NT2/D1 (cell line): ENCODE measurements around the gene C19orf38.

ENCODE experiments used
- DNase-seq: peaks from one replicate; pipeline ENCODE4 v3.0.0-alpha.2; 2011; ENCODE audit warnings: low read depth, low spot score
- H3K27me3 ChIP-seq: 2 replicates; pipeline ENCODE4 v1.6.0; 2011; ENCODE audit warnings: mild to moderate bottlenecking; ENCODE audit not compliant: insufficient read length, insufficient read depth
- H3K36me3 ChIP-seq: 2 replicates; pipeline ENCODE4 v1.6.1; 2011; ENCODE audit warnings: mild to moderate bottlenecking, low read length, mixed read lengths; ENCODE audit not compliant: insufficient read depth, insufficient read length
- H3K4me1 ChIP-seq: 2 replicates; pipeline ENCODE4 v1.5.1; 2011; ENCODE audit not compliant: insufficient read depth, insufficient read length
- H3K4me3 ChIP-seq: 2 replicates; pipeline ENCODE4 v1.5.1; 2011; ENCODE audit warnings: low read depth; ENCODE audit not compliant: insufficient read length
- H3K9ac ChIP-seq: 2 replicates; pipeline ENCODE4 v1.6.0; 2011; ENCODE audit warnings: low read depth; ENCODE audit not compliant: insufficient read length
- H3K9me3 ChIP-seq: 2 replicates; pipeline ENCODE4 v1.5.1; 2011; ENCODE audit warnings: mild to moderate bottlenecking, low read length; ENCODE audit not compliant: insufficient read depth
- SUZ12 ChIP-seq: IDR thresholded peaks from 2 replicates; pipeline ENCODE4 v1.6.1; 2011; ENCODE audit not compliant: insufficient read length, insufficient read depth; ENCODE audit errors: extremely low read depth
- YY1 ChIP-seq: IDR thresholded peaks from 2 replicates; pipeline ENCODE4 v1.6.1; 2011; ENCODE audit not compliant: insufficient read length, insufficient read depth
- ZNF274 ChIP-seq: IDR thresholded peaks from 2 replicates; pipeline ENCODE4 v1.6.1; 2011; ENCODE audit warnings: mild to moderate bottlenecking, low read depth, low read length

C19orf38 gene

GRCh38 chr19:10817291-10818038 lies 30.8 kb upstream of the C19orf38 start:
- H3K4me3 ChIP-seq: no peak overlapping the region
- TF ChIP-seq SUZ12: no peak
- TF ChIP-seq ZNF274: no peak
- TF ChIP-seq YY1: no peak
- H3K27me3 ChIP-seq: no peaks in the 10 kb centered on the region
- H3K9me3 ChIP-seq: no peaks in the 10 kb centered on the region
- peaks cover 13% of the 10 kb centered on the region for H3K4me1 ChIP-seq
- peaks cover 81% of the 10 kb centered on the region for H3K36me3 ChIP-seq
- DNase-seq: no peak
- H3K9ac ChIP-seq: no peak overlapping the region

- no peak overlapping the region for H3K4me3 ChIP-seq
- TF ChIP-seq ZNF274: no peak
- no peak for TF ChIP-seq SUZ12
- TF ChIP-seq YY1: no peak
- no peak overlapping the region for H3K9ac ChIP-seq
- H3K4me1 ChIP-seq: peaks cover 5% of the 10 kb centered on the region
- DNase-seq: no peak
- H3K36me3 ChIP-seq: peaks cover 76% of the 10 kb centered on the region
- no peaks in the 10 kb centered on the region for H3K9me3 ChIP-seq
- H3K27me3 ChIP-seq: no peaks in the 10 kb centered on the region
Measured at GRCh38 chr19:10818301-10819123, 29.7 kb upstream of the C19orf38 start.

- no peak for TF ChIP-seq ZNF274
- TF ChIP-seq YY1: no peak
- no peak for TF ChIP-seq SUZ12
- Histone ChIP-seq H3K4me3 (no peak overlapping the region), H3K9me3 (no peaks in the 10 kb centered on the region), H3K4me1 (peaks cover 5% of the 10 kb centered on the region), H3K27me3 (no peaks in the 10 kb centered on the region), H3K36me3 (peaks cover 77% of the 10 kb centered on the region), H3K9ac (no peak overlapping the region)
- DNase-seq: no peak
Measured at GRCh38 chr19:10819124-10820060, 28.8 kb upstream of the C19orf38 start.

- Histone ChIP-seq H3K4me1 (peaks cover 5% of the 10 kb centered on the region), H3K9ac (no peak overlapping the region), H3K36me3 (peaks cover 77% of the 10 kb centered on the region), H3K9me3 (no peaks in the 10 kb centered on the region), H3K4me3 (no peak overlapping the region), H3K27me3 (no peaks in the 10 kb centered on the region)
- no peak for DNase-seq
- TF ChIP-seq YY1: no peak
- TF ChIP-seq ZNF274: no peak
- TF ChIP-seq SUZ12: no peak
Measured at GRCh38 chr19:10820173-10820572, 28.0 kb upstream of the C19orf38 start.

- Histone ChIP-seq H3K4me3 (no peak overlapping the region), H3K36me3 (peaks cover 73% of the 10 kb centered on the region), H3K9ac (no peak overlapping the region), H3K9me3 (no peaks in the 10 kb centered on the region), H3K27me3 (no peaks in the 10 kb centered on the region), H3K4me1 (no peaks in the 10 kb centered on the region)
- TF ChIP-seq SUZ12 (no peak), ZNF274 (no peak), YY1 (no peak)
- no peak for DNase-seq
Measured at GRCh38 chr19:10823690-10824089, 24.5 kb upstream of the C19orf38 start.

GRCh38 chr19:10826231-10826630 lies 22.0 kb upstream of the C19orf38 start:
- no peak for TF ChIP-seq ZNF274
- H3K9ac ChIP-seq: no peak overlapping the region
- DNase-seq: no peak
- H3K4me1 ChIP-seq: peaks cover 5% of the 10 kb centered on the region
- no peak overlapping the region for H3K4me3 ChIP-seq
- no peaks in the 10 kb centered on the region for H3K27me3 ChIP-seq
- H3K9me3 ChIP-seq: no peaks in the 10 kb centered on the region
- H3K36me3 ChIP-seq: peaks cover 75% of the 10 kb centered on the region

- H3K4me3 ChIP-seq: no peak overlapping the region
- H3K9ac ChIP-seq: no peak overlapping the region
- peaks cover 5% of the 10 kb centered on the region for H3K4me1 ChIP-seq
- TF ChIP-seq SUZ12 (no peak), YY1 (no peak), ZNF274 (no peak)
- DNase-seq: no peak
- H3K36me3 ChIP-seq: peaks cover 75% of the 10 kb centered on the region
- H3K9me3 ChIP-seq: no peaks in the 10 kb centered on the region
- no peaks in the 10 kb centered on the region for H3K27me3 ChIP-seq
Measured at GRCh38 chr19:10826846-10827245, 21.4 kb upstream of the C19orf38 start.
